Measurements from ENCODE around the gene MARCHF5. TPM values are rescaled to one million over a fixed set of nuclear protein-coding genes. Genes with fewer than 3 reads are reported as not detected.
A peak's percentile ranks its signal among the peaks of the same experiment; 100 is the strongest.

Gene MARCHF5, protein sequence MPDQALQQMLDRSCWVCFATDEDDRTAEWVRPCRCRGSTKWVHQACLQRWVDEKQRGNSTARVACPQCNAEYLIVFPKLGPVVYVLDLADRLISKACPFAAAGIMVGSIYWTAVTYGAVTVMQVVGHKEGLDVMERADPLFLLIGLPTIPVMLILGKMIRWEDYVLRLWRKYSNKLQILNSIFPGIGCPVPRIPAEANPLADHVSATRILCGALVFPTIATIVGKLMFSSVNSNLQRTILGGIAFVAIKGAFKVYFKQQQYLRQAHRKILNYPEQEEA
- total RNA-seq: 32.2 TPM
- long read RNA-seq, transcript MARCH5-201 (6 exons, 3,926 nt): major isoform, 92 of 100 reads
- long read RNA-seq, partial matches to known transcripts: 3 of 100 reads
- long read RNA-seq, other reads (novel, unspliced or antisense): 5 of 100 reads

DNA sequence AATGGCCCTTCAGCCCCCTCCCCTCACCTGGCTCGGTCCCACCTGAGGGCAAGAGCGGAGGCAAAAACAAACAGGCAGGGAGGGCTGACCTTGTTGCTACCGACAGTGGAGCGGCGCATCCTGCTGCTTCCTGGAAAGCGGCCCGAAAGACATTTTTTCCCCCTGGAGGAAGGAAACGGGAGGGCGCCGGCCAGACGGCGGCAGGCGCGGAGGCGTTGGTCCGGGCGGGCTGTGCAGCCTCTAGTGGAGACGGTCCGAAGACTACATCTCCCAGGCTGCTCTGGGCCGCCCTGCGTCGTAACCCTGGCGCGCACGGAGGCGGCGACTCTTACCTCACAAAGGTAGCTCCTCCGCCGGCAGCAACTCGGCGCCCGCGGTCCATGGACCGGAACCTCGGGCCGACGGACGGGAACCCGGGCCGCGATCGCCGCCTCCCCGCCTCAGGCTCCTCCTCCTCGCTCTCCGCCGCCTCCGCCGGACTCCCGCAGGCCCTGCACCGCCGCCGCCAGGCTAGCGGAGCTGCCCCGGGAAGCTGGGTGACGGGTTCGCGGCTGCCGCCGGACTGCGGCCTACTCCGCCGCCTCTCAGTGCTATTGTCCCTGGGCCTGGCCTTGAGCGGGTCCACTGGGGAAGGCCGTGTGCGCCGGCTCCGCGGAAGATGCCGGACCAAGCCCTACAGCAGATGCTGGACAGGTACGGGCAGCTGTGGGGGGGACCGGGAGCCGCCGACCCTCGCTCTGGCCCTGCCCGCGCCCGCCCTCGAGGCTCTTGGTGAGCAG is at the start of gene MARCHF5, which contains the start of gene CPEB3:
Gene MARCHF5 (plus strand): TSS at position 331 of the 779 bp plus-strand sequence. CDS start 328 bp downstream, at position 659.
Gene CPEB3 (minus strand): TSS at position 242 of the 779 bp plus-strand sequence. CDS start 50,728 bp downstream, outside the sequence.
- H3K27me3 ChIP-seq (ENCODE audit: low read depth): no peaks in the 10 kb centered on the region
- no peaks in the 10 kb centered on the region for H3K9me3 ChIP-seq (replicated peaks)
- peak within 1 kb of the TSS; percentile 97 for H3K27ac ChIP-seq (replicated peaks)
- peak; percentile 97 for DNase-seq
- TF ChIP-seq, protein P1, sequence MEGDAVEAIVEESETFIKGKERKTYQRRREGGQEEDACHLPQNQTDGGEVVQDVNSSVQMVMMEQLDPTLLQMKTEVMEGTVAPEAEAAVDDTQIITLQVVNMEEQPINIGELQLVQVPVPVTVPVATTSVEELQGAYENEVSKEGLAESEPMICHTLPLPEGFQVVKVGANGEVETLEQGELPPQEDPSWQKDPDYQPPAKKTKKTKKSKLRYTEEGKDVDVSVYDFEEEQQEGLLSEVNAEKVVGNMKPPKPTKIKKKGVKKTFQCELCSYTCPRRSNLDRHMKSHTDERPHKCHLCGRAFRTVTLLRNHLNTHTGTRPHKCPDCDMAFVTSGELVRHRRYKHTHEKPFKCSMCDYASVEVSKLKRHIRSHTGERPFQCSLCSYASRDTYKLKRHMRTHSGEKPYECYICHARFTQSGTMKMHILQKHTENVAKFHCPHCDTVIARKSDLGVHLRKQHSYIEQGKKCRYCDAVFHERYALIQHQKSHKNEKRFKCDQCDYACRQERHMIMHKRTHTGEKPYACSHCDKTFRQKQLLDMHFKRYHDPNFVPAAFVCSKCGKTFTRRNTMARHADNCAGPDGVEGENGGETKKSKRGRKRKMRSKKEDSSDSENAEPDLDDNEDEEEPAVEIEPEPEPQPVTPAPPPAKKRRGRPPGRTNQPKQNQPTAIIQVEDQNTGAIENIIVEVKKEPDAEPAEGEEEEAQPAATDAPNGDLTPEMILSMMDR (IDR thresholded peaks at IDR 0.05; ENCODE audit: borderline replicate concordance): peak; percentile 79
- peaks cover 49% of the 10 kb centered on the region for H3K4me1 ChIP-seq
- peak within 1 kb of the TSS; percentile 99 for H3K4me3 ChIP-seq
- H3K36me3 ChIP-seq: peaks cover 15% of the 10 kb centered on the region
- intact Hi-C loops (cut with micrococcal nuclease): loop anchor here (5.0 to 10.0 kb wide), 2 partner anchors 54 to 206 kb away; no protein-coding TSS in a partner anchor

DNA sequence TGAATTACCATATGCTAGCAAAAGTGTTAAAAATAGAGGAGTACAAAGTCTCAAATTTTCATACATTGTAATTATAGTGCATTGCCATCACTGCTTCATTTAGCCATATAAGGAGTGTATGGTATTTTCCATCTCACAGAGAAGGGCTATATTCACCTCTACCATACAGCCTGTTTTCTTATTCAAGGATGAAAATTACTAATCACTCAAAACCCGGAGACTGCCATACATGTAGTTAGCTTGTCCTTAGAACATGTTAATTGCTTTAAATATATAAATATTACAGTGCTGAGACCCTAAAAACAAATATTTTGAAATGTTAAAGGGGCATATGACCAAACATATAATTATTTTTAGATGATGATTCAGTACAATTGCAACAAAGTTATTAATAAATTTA is 49.5 kb upstream of the MARCHF5 start:
- Histone ChIP-seq H3K36me3 (no peaks in the 10 kb centered on the region), H3K4me3 (peak overlapping the region; percentile 81), H3K27me3 (ENCODE audit: low read depth) (no peaks in the 10 kb centered on the region), H3K9me3 (replicated peaks) (no peaks in the 10 kb centered on the region), H3K27ac (replicated peaks) (peak overlapping the region; percentile 92), H3K4me1 (peaks cover 67% of the 10 kb centered on the region)
- intact Hi-C loops (cut with micrococcal nuclease): no loop called here
- DNase-seq: no peak
- TF ChIP-seq, protein P1 (IDR thresholded peaks at IDR 0.05; ENCODE audit: borderline replicate concordance): no peak

DNA sequence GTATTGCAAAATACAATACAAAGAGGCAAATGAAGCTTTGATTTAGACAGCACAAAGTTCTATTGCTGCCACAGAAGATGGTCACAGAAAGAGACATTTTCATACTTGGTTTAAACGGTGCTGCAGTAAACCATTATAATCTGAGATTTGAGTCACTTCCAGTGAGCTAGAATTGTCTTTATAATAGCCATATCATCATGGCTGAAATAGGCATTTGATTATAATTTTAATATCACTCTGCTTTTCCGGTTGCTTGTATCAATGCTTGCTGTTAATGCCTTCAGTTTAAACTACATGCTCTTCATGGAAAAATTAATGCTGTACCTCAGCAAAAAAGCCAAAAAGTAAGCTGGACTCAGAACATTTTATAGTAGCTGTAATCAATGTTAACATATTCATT is 48.6 kb upstream of the MARCHF5 start:
- TF ChIP-seq, protein P1 (IDR thresholded peaks at IDR 0.05; ENCODE audit: borderline replicate concordance): no peak
- intact Hi-C loops (cut with micrococcal nuclease): no loop called here
- H3K36me3 ChIP-seq: no peaks in the 10 kb centered on the region
- no peaks in the 10 kb centered on the region for H3K9me3 ChIP-seq (replicated peaks)
- H3K4me1 ChIP-seq: peaks cover 66% of the 10 kb centered on the region
- no peaks in the 10 kb centered on the region for H3K27me3 ChIP-seq (ENCODE audit: low read depth)
- H3K27ac ChIP-seq (replicated peaks): peak overlapping the region; percentile 92
- DNase-seq: no peak
- peak overlapping the region; percentile 81 for H3K4me3 ChIP-seq

DNA sequence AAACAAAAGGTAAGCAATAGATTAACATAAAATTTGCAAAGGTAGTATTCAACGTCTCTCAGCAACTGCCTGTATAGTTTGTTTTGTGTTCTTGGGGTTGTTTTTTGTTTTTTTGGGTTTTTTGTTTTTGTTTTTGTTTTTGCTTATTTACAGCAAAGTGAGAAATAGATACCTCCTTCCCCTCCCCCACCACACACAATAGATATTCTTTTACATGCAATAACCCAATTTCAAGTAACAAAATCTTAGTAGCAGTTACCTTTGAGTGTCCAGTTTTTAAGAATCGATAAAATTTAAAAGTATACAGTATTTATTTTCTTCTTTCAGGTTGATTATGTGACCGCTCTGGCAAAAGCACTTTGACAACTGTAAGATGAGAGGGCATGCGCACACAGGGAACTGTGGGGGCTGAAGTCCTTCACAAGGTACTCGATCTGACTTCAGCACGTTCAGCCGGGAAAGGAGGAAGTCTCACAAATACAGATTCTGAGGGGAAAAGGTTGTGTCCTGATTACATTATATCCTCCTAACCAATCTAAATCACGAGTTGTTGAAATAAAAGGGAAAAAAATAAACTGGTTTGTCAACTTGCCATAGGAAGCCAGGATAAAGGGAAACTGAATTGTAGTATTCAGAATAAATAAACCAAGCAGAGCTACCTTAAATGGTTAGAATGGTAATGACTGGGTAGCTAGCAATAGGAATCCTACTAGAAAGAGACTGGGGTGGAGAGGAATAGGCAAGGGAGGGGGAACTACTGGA is 47.9 kb upstream of the MARCHF5 start:
- Histone ChIP-seq H3K27ac (replicated peaks) (peak overlapping the region; percentile 92), H3K4me1 (peaks cover 59% of the 10 kb centered on the region), H3K9me3 (replicated peaks) (no peaks in the 10 kb centered on the region), H3K4me3 (peak overlapping the region; percentile 81), H3K36me3 (no peaks in the 10 kb centered on the region), H3K27me3 (ENCODE audit: low read depth) (no peaks in the 10 kb centered on the region)
- intact Hi-C loops (cut with micrococcal nuclease): no loop called here
- TF ChIP-seq, protein P1 (IDR thresholded peaks at IDR 0.05; ENCODE audit: borderline replicate concordance): no peak
- DNase-seq: peak; percentile 45

DNA sequence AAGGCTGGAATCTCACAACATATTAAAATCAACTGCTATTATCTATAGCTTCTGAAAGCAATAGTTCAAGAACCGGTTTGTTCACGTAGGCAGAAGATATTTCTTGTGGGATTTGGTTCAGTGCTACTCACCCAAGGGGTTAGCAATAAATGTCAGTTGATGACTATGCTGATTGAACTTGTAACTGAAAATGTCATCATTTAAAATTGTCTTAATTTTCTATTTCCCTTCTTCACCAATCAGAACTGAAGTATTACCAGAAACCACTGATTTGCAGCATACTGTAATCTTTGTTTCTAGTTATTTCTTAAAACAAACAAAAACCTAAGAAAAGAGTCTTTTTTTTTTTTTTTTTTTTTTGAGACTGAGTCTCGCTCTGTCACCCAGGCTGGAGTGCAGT is 46.2 kb upstream of the MARCHF5 start:
- Histone ChIP-seq H3K9me3 (replicated peaks) (no peaks in the 10 kb centered on the region), H3K4me3 (no peak overlapping the region), H3K4me1 (peaks cover 43% of the 10 kb centered on the region), H3K27me3 (ENCODE audit: low read depth) (no peaks in the 10 kb centered on the region), H3K27ac (replicated peaks) (no peak overlapping the region), H3K36me3 (no peaks in the 10 kb centered on the region)
- no peak for DNase-seq
- intact Hi-C loops (cut with micrococcal nuclease): no loop called here
- TF ChIP-seq, protein P1 (IDR thresholded peaks at IDR 0.05; ENCODE audit: borderline replicate concordance): no peak
